PFSK-1 (cell line): Measurements from ENCODE around the gene CCDC70.

Experiments
- FOXP2 ChIP-seq: optimal IDR thresholded peaks from 2 replicates; pipeline ENCODE3; 2011; ENCODE audit warnings: borderline replicate concordance, control low read depth, inconsistent platforms; ENCODE audit not compliant: insufficient read depth; ENCODE audit errors: extremely low read length, extremely low read depth
- POLR2AphosphoS5 ChIP-seq: IDR thresholded peaks from 2 replicates; pipeline ENCODE4 v1.6.1; 2012; ENCODE audit warnings: low read depth, mild to moderate bottlenecking, control low read depth, low read length, moderate library complexity
- REST ChIP-seq, 2 experiments: IDR thresholded peaks; 2 replicates each; pipeline versions ENCODE4 v1.6.1 to v1.8.0; 2011 to 2012; ENCODE audit warnings: low read depth in 2 of 2, low read length in 2 of 2, control low read depth in 1 of 2, inconsistent platforms in 1 of 2, mild to moderate bottlenecking in 1 of 2, moderate library complexity in 1 of 2; ENCODE audit not compliant: insufficient read depth in 1 of 2
- SIN3A ChIP-seq: IDR thresholded peaks from 2 replicates; pipeline ENCODE4 v1.6.1; 2012; ENCODE audit warnings: mild to moderate bottlenecking, low read length, moderate library complexity, borderline replicate concordance; ENCODE audit not compliant: insufficient read depth
- TAF1 ChIP-seq: IDR thresholded peaks from 2 replicates; pipeline ENCODE4 v1.6.1; 2012; ENCODE audit warnings: low read length, control low read depth, borderline replicate concordance; ENCODE audit not compliant: insufficient read depth

Gene CCDC70

GRCh38 chr13:51912511-51913225, 50.9 kb downstream of the CCDC70 start:
- TF ChIP-seq FOXP2 (no peak), POLR2AphosphoS5 (no peak), TAF1 (no peak), REST (IDR thresholded peaks at IDR 0.05; ENCODE audit: insufficient read depth in 1 of 2, low read depth in 2 of 2, low read length in 2 of 2) (no peak), SIN3A (no peak)

- TF ChIP-seq SIN3A (no peak), TAF1 (no peak), REST (IDR thresholded peaks at IDR 0.05; ENCODE audit: insufficient read depth in 1 of 2, low read depth in 2 of 2, low read length in 2 of 2) (no peak), POLR2AphosphoS5 (no peak), FOXP2 (no peak)
Measured at GRCh38 chr13:51913421-51914136, 51.8 kb downstream of the CCDC70 start.

GRCh38 chr13:51914137-51914493, 52.3 kb downstream of the CCDC70 start:
- no peak for TF ChIP-seq POLR2AphosphoS5
- TF ChIP-seq FOXP2, result no peak
- TF ChIP-seq REST (IDR thresholded peaks at IDR 0.05; ENCODE audit: insufficient read depth in 1 of 2, low read depth in 2 of 2, low read length in 2 of 2), result no peak
- no peak for TF ChIP-seq SIN3A
- TF ChIP-seq TAF1, result no peak
